ENCODE results near the gene C16orf95.

DNA sequence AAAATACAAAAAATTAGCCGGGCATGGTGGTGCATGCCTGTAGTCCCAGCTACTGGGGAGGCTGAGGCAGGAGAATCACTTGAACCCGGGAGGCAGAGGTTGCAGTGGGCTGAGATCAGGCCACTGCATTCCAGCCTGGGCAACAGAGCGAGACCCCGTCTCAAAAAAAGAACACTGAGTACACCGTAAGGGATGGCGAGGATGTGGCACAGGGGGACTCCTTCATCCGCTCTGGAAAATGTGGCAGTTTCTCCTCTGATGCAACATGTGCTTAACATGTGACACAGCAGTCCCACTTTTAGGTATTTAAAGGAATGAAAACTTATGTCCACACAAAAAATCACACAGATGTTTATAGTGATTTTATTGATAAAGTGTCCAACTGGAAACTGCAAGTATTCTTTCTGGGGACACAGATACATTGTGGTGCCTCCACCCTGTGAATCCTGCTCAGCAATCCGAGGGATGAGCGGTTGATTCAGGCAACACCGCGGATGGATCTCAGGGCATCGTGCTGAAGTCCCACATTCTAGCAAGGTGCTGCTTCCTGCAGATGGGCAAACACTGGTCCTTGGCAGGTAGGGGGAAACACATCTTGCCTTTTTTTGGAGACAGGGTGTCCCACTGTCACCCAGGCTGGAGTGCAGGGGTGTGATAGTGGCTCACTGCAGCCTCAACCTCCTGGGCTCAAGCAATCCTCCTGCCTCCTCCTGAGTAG is 3.5 kb upstream of the C16orf95 start:
- TF ChIP-seq, protein P1, sequence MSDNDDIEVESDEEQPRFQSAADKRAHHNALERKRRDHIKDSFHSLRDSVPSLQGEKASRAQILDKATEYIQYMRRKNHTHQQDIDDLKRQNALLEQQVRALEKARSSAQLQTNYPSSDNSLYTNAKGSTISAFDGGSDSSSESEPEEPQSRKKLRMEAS (IDR thresholded peaks at IDR 0.05; ENCODE audit: low read depth, low read length) = 0 out of 2 replicates have a peak, but pooled peaks have one; percentile 20
- TF ChIP-seq, protein P2, sequence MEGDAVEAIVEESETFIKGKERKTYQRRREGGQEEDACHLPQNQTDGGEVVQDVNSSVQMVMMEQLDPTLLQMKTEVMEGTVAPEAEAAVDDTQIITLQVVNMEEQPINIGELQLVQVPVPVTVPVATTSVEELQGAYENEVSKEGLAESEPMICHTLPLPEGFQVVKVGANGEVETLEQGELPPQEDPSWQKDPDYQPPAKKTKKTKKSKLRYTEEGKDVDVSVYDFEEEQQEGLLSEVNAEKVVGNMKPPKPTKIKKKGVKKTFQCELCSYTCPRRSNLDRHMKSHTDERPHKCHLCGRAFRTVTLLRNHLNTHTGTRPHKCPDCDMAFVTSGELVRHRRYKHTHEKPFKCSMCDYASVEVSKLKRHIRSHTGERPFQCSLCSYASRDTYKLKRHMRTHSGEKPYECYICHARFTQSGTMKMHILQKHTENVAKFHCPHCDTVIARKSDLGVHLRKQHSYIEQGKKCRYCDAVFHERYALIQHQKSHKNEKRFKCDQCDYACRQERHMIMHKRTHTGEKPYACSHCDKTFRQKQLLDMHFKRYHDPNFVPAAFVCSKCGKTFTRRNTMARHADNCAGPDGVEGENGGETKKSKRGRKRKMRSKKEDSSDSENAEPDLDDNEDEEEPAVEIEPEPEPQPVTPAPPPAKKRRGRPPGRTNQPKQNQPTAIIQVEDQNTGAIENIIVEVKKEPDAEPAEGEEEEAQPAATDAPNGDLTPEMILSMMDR (IDR thresholded peaks at IDR 0.05; ENCODE audit: low read depth, low read length) = no peak
- TF ChIP-seq POLR2A (IDR thresholded peaks at IDR 0.05; ENCODE audit: extremely low read depth, insufficient read length) (no peak), MYC (IDR thresholded peaks at IDR 0.05; ENCODE audit: low read depth, low read length) (no peak)
